ENCODE data around the gene RANBP6.

RANBP6 gene

DNA sequence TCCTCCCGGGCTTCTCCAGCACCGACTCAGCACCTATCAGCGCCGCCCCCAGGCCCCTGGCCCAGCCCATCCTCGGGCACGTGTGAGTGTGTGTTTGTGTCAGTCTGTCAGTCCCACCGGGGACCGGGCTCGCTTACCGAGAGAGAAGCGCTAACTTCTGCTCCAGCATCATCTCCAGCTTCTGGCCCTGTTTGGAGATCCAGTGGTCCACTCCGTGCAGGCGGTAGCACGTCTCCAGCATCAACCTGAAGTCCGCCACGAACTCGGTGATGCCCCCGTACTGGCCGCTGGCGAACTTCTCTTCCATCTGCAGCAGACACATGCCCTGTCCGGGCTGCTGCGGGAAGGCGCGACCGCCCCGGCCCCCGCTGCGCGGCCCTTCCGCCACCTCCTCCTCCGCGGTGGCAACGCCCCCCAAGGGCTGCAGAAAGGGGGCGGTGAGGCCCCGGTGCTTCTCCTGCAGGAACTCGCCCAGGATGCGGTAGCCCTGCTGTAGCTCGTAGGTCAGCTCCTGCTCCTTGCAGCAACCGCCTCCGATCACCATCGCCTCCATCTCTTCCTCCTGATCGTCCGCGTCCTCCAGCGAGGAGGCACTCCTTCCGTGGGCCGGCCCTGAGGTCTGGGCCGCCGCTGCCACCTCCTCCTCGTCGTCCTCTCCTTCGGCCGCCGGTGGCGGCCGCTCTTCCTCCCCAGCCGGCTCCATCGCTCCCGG is 8.2 kb downstream of the RANBP6 start:
- Histone ChIP-seq H3K27ac (ENCODE audit: low read depth, low read length) (peak overlapping the region; percentile 62), H3K4me1 (ENCODE audit: control insufficient read depth, insufficient read depth, low read length, unreplicated experiment) (peaks cover 11% of the 10 kb centered on the region), H3K27me3 (ENCODE audit: insufficient read depth, low read length) (no peaks in the 10 kb centered on the region), H3K36me3 (ENCODE audit: insufficient read depth, low read length) (no peaks in the 10 kb centered on the region; the same call in 1 of the 2 replicates), H3K4me3 (ENCODE audit: low read depth, low read length) (peak overlapping the region; percentile 89), H2AFZ (ENCODE audit: low read length, unreplicated experiment) (peak overlapping the region; percentile 96), H3K79me2 (ENCODE audit: control insufficient read depth, insufficient read depth, low read length, unreplicated experiment) (peaks cover 42% of the 10 kb centered on the region)

DNA sequence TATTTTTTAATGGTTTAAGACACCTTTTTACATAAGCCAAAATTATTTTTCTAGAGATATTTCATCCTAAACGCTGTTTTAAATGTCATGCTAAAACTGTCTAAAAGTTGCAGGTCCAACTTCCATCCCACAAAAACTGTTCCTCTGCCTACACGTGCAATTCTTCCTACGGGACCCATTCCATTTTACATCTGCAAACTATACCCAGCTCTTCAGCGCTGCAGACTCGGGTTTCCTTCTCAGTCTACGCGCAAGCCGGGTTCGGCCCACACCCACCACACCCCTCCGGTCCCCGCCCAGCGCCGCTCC is 8.7 kb downstream of the RANBP6 start:
- Histone ChIP-seq H3K36me3 (ENCODE audit: insufficient read depth, low read length) (no peaks in the 10 kb centered on the region), H3K4me3 (ENCODE audit: low read depth, low read length) (peak overlapping the region; percentile 89), H3K4me1 (ENCODE audit: control insufficient read depth, insufficient read depth, low read length, unreplicated experiment) (peaks cover 11% of the 10 kb centered on the region), H3K79me2 (ENCODE audit: control insufficient read depth, insufficient read depth, low read length, unreplicated experiment) (peaks cover 39% of the 10 kb centered on the region), H3K27me3 (ENCODE audit: insufficient read depth, low read length) (no peaks in the 10 kb centered on the region), H3K27ac (ENCODE audit: low read depth, low read length) (no peak overlapping the region), H2AFZ (ENCODE audit: low read length, unreplicated experiment) (no peak overlapping the region)

DNA sequence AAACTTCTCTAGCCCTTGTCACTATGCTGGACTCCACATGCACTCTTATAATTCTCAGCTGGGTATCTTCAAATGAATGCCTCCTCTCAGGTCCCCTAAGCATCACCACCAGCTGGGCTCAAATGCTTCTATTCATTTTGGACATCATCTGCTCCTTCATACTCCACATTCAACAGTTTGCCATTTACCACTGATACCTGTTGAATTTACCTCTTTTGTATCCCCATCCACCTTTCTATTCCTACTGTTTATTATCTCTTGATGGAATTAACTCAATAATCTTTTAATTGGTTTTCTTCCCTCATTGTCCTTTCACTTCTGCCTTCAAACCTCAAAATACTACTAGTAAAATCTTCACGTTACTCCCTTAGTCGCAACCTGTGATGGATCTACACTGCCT is 14.5 kb downstream of the RANBP6 start:
- H3K27ac ChIP-seq (ENCODE audit: low read depth, low read length) = no peak overlapping the region
- no peaks in the 10 kb centered on the region for H3K36me3 ChIP-seq (ENCODE audit: insufficient read depth, low read length)
- H2AFZ ChIP-seq (ENCODE audit: low read length, unreplicated experiment) = no peak overlapping the region
- H3K4me3 ChIP-seq (ENCODE audit: low read depth, low read length) = no peak overlapping the region
- H3K4me1 ChIP-seq (ENCODE audit: control insufficient read depth, insufficient read depth, low read length, unreplicated experiment) = peaks cover 3% of the 10 kb centered on the region
- peaks cover 44% of the 10 kb centered on the region for H3K79me2 ChIP-seq (ENCODE audit: control insufficient read depth, insufficient read depth, low read length, unreplicated experiment)
- no peaks in the 10 kb centered on the region for H3K27me3 ChIP-seq (ENCODE audit: insufficient read depth, low read length)

DNA sequence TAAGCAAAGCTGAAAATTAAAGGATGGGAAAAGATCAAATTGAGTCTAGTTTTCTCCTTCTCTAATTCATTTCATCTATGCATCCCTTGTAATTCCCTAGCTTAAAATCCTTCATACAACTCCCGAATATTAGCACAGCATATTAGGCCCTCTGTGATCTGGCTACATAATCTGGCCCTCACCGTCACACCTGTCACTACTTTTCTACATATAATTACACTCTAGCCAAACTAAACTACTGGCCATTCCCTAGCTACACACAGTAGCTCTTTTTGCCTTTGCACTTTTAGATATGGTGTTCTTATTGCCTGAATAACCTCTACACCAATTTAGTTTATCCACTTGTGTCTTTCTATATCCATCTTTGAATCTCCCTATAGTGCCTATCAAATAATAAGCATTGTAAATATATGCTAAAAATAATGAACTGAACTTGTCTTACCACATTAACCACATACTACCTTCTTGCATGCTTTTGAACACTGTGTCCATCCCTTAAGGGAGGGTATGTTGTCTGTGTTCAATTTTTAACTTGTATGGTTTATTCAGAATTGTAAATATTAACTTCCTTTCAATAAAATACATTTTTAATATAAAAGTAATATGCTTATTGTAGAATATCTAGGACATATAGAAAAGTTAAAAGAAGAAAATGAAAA is 15.9 kb downstream of the RANBP6 start:
- H3K27ac ChIP-seq (ENCODE audit: low read depth, low read length) = no peak overlapping the region
- H3K4me1 ChIP-seq (ENCODE audit: control insufficient read depth, insufficient read depth, low read length, unreplicated experiment) = no peaks in the 10 kb centered on the region
- H2AFZ ChIP-seq (ENCODE audit: low read length, unreplicated experiment) = no peak overlapping the region
- H3K27me3 ChIP-seq (ENCODE audit: insufficient read depth, low read length) = no peaks in the 10 kb centered on the region
- H3K36me3 ChIP-seq (ENCODE audit: insufficient read depth, low read length) = no peaks in the 10 kb centered on the region
- H3K79me2 ChIP-seq (ENCODE audit: control insufficient read depth, insufficient read depth, low read length, unreplicated experiment) = peaks cover 44% of the 10 kb centered on the region
- no peak overlapping the region for H3K4me3 ChIP-seq (ENCODE audit: low read depth, low read length)

DNA sequence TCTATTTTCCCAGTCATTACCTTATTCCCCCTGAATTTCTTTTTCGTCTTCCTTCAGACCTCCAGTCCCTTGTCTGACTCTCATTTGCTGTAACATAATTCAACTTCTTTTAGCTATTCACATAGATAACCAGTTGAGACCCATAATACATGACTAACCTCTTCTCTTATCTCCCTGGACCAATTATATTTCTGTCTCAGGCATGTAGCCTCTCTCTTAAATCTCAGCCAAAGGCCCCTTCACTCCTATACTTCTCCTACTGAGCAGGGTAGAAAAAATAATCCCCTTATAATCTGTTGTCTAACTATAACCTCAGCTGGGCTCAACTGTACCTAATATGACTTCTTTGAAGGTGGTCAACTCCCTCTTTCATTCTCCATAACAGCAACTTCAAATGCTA is 20.9 kb downstream of the RANBP6 start:
- peaks cover 22% of the 10 kb centered on the region for H3K79me2 ChIP-seq (ENCODE audit: control insufficient read depth, insufficient read depth, low read length, unreplicated experiment)
- no peaks in the 10 kb centered on the region for H3K36me3 ChIP-seq (ENCODE audit: insufficient read depth, low read length)

DNA sequence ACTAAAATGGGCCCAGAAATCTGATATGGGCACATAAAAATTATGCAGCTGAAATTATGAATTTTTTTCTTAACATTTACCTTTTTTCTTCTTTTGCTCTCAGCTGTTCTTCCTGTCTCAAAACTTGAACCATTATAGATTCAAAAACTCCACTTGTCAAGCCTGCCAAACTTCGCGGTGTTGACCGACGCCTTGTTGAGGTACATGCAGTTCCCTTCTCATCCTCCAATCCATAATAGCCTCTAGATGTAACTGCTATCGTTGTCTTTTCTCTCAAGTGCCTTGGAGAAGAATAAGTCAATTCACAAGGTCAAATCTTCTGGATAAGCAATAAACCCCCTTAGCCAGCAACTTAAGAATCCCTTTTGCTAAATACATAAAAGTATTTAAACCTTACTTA is 27.2 kb downstream of the RANBP6 start:
- no peak overlapping the region for H3K4me3 ChIP-seq (ENCODE audit: low read depth, low read length)
- H3K4me1 ChIP-seq (ENCODE audit: control insufficient read depth, insufficient read depth, low read length, unreplicated experiment) = no peaks in the 10 kb centered on the region
- no peaks in the 10 kb centered on the region for H3K36me3 ChIP-seq (ENCODE audit: insufficient read depth, low read length)
- H2AFZ ChIP-seq (ENCODE audit: low read length, unreplicated experiment) = no peak overlapping the region
- no peak overlapping the region for H3K27ac ChIP-seq (ENCODE audit: low read depth, low read length)
- H3K79me2 ChIP-seq (ENCODE audit: control insufficient read depth, insufficient read depth, low read length, unreplicated experiment) = peaks cover 4% of the 10 kb centered on the region
- H3K27me3 ChIP-seq (ENCODE audit: insufficient read depth, low read length) = no peaks in the 10 kb centered on the region

More for the DNA sequence above, 20.9 kb downstream of the RANBP6 start:
- Histone ChIP-seq H3K27ac (ENCODE audit: low read depth, low read length) (no peak overlapping the region), H3K4me1 (ENCODE audit: control insufficient read depth, insufficient read depth, low read length, unreplicated experiment) (no peaks in the 10 kb centered on the region), H2AFZ (ENCODE audit: low read length, unreplicated experiment) (no peak overlapping the region), H3K4me3 (ENCODE audit: low read depth, low read length) (no peak overlapping the region), H3K27me3 (ENCODE audit: insufficient read depth, low read length) (no peaks in the 10 kb centered on the region)

DNA sequence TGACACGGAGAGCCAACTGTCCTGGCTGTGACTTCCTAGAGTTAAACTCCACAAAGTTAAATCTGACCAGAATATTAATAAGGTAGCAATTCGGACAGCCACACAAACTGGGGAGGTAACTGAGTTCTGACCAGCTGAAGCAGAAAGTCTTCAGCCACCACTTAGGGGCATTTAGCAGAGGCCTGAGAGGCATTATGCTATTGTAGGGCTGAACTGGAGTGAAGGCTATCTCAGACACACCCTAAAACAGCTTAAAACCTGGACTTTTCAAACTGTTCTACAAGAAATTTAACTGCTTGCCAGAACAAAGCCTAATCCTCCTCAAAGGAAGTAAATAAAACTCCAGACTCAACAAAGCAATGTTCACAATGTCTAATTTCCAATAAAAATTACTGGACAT is 32.4 kb downstream of the RANBP6 start:
- Histone ChIP-seq H3K4me3 (ENCODE audit: low read depth, low read length) (no peak overlapping the region), H3K79me2 (ENCODE audit: control insufficient read depth, insufficient read depth, low read length, unreplicated experiment) (no peaks in the 10 kb centered on the region), H2AFZ (ENCODE audit: low read length, unreplicated experiment) (no peak overlapping the region), H3K27ac (ENCODE audit: low read depth, low read length) (no peak overlapping the region), H3K4me1 (ENCODE audit: control insufficient read depth, insufficient read depth, low read length, unreplicated experiment) (no peaks in the 10 kb centered on the region), H3K27me3 (ENCODE audit: insufficient read depth, low read length) (no peaks in the 10 kb centered on the region), H3K36me3 (ENCODE audit: insufficient read depth, low read length) (peaks cover 5% of the 10 kb centered on the region; the same call in 1 of the 2 replicates)

DNA sequence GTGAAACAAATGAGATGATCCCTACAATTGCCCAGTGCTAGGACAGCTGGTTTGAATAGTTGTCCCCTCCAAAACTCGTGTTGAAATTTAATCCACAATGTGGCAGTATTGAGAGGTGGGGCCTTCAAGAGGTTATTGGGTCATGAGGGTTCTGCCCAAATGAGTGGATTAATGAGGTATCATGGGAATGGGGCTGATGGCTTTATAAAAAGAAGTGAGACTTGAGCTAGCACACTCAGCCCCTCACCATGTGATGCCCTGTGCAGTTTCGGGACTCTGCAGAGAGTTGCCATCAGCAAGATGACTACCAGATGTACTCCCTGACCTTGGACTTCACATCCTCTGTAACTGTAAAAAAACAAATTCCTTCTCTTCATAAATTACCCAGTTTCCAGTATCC is 33.1 kb downstream of the RANBP6 start:
- no peak overlapping the region for H3K27ac ChIP-seq (ENCODE audit: low read depth, low read length)
- H3K4me1 ChIP-seq (ENCODE audit: control insufficient read depth, insufficient read depth, low read length, unreplicated experiment) = no peaks in the 10 kb centered on the region
- peaks cover 5% of the 10 kb centered on the region; the same call in 1 of the 2 replicates for H3K36me3 ChIP-seq (ENCODE audit: insufficient read depth, low read length)
- no peak overlapping the region for H2AFZ ChIP-seq (ENCODE audit: low read length, unreplicated experiment)
- no peak overlapping the region for H3K4me3 ChIP-seq (ENCODE audit: low read depth, low read length)
- H3K79me2 ChIP-seq (ENCODE audit: control insufficient read depth, insufficient read depth, low read length, unreplicated experiment) = no peaks in the 10 kb centered on the region
- no peaks in the 10 kb centered on the region for H3K27me3 ChIP-seq (ENCODE audit: insufficient read depth, low read length)

DNA sequence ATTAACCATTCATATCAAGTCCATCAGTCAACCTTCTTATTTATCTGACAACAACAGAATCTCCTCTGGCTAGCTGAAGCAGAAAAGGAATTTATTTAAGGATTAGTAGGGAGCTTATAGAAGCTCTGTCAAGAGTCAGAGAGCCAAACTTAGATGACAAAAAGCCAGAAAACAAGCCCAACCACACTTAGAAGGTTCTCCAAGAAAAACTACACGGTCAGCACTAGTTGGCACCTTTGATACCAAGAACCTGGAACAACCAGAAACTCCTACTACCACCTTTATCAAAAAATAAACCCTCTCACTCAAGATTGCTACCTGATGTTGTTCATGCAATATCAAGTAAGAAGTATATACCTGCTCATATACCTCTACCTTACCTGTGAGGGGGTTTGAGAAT is 36.9 kb downstream of the RANBP6 start:
- no peak overlapping the region for H3K27ac ChIP-seq (ENCODE audit: low read depth, low read length)
- peaks cover 13% of the 10 kb centered on the region for H3K36me3 ChIP-seq (ENCODE audit: insufficient read depth, low read length)
- H2AFZ ChIP-seq (ENCODE audit: low read length, unreplicated experiment) = no peak overlapping the region
- H3K27me3 ChIP-seq (ENCODE audit: insufficient read depth, low read length) = no peaks in the 10 kb centered on the region
- no peak overlapping the region for H3K4me3 ChIP-seq (ENCODE audit: low read depth, low read length)
- no peaks in the 10 kb centered on the region for H3K4me1 ChIP-seq (ENCODE audit: control insufficient read depth, insufficient read depth, low read length, unreplicated experiment)
- no peaks in the 10 kb centered on the region for H3K79me2 ChIP-seq (ENCODE audit: control insufficient read depth, insufficient read depth, low read length, unreplicated experiment)

DNA sequence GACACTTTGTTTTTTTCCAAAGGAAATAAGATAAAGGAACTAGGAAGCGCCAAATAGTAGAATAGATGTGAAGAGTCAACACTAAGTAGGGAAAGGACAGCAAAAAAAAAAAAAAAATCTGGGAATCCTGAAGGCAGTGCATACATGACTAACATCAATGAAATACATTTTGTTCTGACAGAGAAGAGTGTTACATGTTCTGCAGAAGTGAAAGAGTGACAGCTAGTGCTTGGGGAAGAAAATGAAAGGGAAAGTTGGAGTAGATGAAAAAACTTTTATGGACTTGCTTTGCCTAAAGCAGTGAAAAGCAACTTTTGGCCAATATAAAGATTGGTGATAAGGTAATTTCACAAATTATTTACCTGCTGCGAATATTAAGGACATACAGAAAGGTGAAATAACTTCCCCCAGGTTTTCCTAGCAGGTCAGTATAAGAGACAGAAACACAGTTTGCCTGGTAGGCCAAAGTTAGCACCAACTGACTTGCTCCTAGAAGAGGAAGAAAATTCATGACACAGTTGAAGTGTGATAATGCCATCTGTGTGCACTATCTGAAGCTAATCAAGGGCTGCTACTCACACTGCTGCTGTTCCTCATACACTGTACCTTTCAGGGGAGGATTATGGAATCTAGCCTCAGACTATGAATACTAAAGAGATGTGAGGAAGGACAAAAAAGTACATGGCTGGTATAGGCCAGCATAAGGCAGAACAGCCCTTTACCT is 38.6 kb downstream of the RANBP6 start:
- Histone ChIP-seq H3K4me3 (ENCODE audit: low read depth, low read length) (no peak overlapping the region), H3K27ac (ENCODE audit: low read depth, low read length) (no peak overlapping the region), H3K79me2 (ENCODE audit: control insufficient read depth, insufficient read depth, low read length, unreplicated experiment) (no peaks in the 10 kb centered on the region), H2AFZ (ENCODE audit: low read length, unreplicated experiment) (peak overlapping the region; percentile 7), H3K4me1 (ENCODE audit: control insufficient read depth, insufficient read depth, low read length, unreplicated experiment) (peaks cover 7% of the 10 kb centered on the region), H3K27me3 (ENCODE audit: insufficient read depth, low read length) (no peaks in the 10 kb centered on the region), H3K36me3 (ENCODE audit: insufficient read depth, low read length) (peaks cover 8% of the 10 kb centered on the region)

All from ACC112 (cell line).